OCI-LY7 (cell line): ENCODE results near the gene NDUFAF2. TPM values are rescaled to one million over a fixed set of nuclear protein-coding genes. Genes with fewer than 3 reads are reported as not detected.

Experiments
- BruUV-seq: library from RNA; stranded (reverse); fragments of 400-500 nt; replicated peaks from 2 replicates; lab custom pipeline; 2021; lab: Mats Ljungman, UMichigan
- CTCF ChIA-PET: fragments of 300-600 bp; sonication (Branson Sonifier 250); formaldehyde crosslinking; loops from one replicate; lab custom pipeline; 2022; ENCODE audit warnings: antibody characterized with exemption; ENCODE audit not compliant: unreplicated experiment; lab: Charles Lee
- POLR2A ChIA-PET: fragments of 300-600 bp; sonication (Branson Sonifier 250); formaldehyde crosslinking; loops from one replicate; lab custom pipeline; 2022; ENCODE audit warnings: antibody characterized with exemption; lab: Charles Lee
- DNase-seq: peaks from one replicate; pipeline ENCODE4 v3.0.0-alpha.2; 2015; ENCODE audit warnings: low spot score
- H2AFZ ChIP-seq: fragments of 200-600 bp; sonication (generic), shearing (Covaris generic); 2 replicates; pipeline ENCODE4 v1.6.1; 2014; ENCODE audit warnings: mild to moderate bottlenecking, antibody characterized with exemption, low read length, moderate library complexity
- H3K27ac ChIP-seq: fragments of 200-600 bp; sonication (generic); 2 replicates; pipeline ENCODE4 v1.5.1; 2014; ENCODE audit warnings: mixed run types, low read depth, mild to moderate bottlenecking, moderate library complexity, low read length, inconsistent platforms; ENCODE audit not compliant: poor library complexity, severe bottlenecking
- H3K36me3 ChIP-seq: fragments of 200-600 bp; sonication (generic); 2 replicates; pipeline ENCODE4 v1.6.1; 2014; ENCODE audit warnings: mild to moderate bottlenecking, antibody characterized with exemption, low read length, moderate library complexity, mixed read lengths; ENCODE audit not compliant: insufficient read depth
- H3K4me1 ChIP-seq: fragments of 200-600 bp; sonication (generic); 2 replicates; pipeline ENCODE4 v1.5.1; 2014; ENCODE audit warnings: mild to moderate bottlenecking, low read length; ENCODE audit not compliant: insufficient read depth, poor library complexity, severe bottlenecking
- H3K4me2 ChIP-seq: fragments of 200-600 bp; sonication (generic); 2 replicates; pipeline ENCODE4 v1.6.1; 2014; ENCODE audit warnings: mild to moderate bottlenecking, low read length
- H3K4me3 ChIP-seq: fragments of 200-600 bp; sonication (generic); 2 replicates; pipeline ENCODE4 v1.5.1; 2014; ENCODE audit warnings: mild to moderate bottlenecking, low read depth, low read length; ENCODE audit not compliant: poor library complexity, severe bottlenecking
- H3K79me2 ChIP-seq: fragments of 200-600 bp; sonication (generic); 2 replicates; pipeline ENCODE4 v1.6.1; 2016; ENCODE audit warnings: low read depth, mild to moderate bottlenecking, low read length, moderate library complexity, mixed read lengths; ENCODE audit not compliant: insufficient read depth
- H3K9me2 ChIP-seq: fragments of 200-600 bp; sonication (generic); 2 replicates; pipeline ENCODE4 v1.6.1; 2016; ENCODE audit warnings: mild to moderate bottlenecking, low read length, mixed read lengths; ENCODE audit not compliant: insufficient read depth
- H3K9me3 ChIP-seq: fragments of 200-600 bp; sonication (generic); 2 replicates; pipeline ENCODE4 v1.6.1; 2014; ENCODE audit warnings: mild to moderate bottlenecking, mixed run types, low read length, mixed read lengths
- H4K20me1 ChIP-seq: fragments of 200-600 bp; sonication (generic); 2 replicates; pipeline ENCODE4 v1.6.1; 2014; ENCODE audit warnings: mild to moderate bottlenecking, antibody characterized with exemption, low read length, moderate library complexity, mixed read lengths; ENCODE audit not compliant: insufficient read depth
- CTCF ChIP-seq: fragments of 200-600 bp; sonication (generic); conservative IDR thresholded peaks from 2 replicates; pipeline ENCODE4 v1.5.1; 2014; ENCODE audit warnings: mild to moderate bottlenecking, antibody characterized with exemption, low read length, moderate library complexity, mixed read lengths
- EZH2phosphoT487 ChIP-seq: fragments of 200-600 bp; sonication (generic); IDR thresholded peaks from 2 replicates; pipeline ENCODE4 v1.6.1; 2018; ENCODE audit warnings: low read depth, borderline replicate concordance, mild to moderate bottlenecking, mixed run types, antibody characterized with exemption, low read length, moderate library complexity, mixed read lengths
- intact Hi-C: fragments of 100-400 bp; cut with micrococcal nuclease; formaldehyde crosslinking; loops from one replicate; pipeline ENCODE4 v1.10.0; 2022; ENCODE audit not compliant: unreplicated experiment
- total RNA-seq, 2 experiments: library from RNA; depleted of rRNA in 1 of 2; stranded (reverse); fragments of >200 nt in 1 of 2; shearing (Covaris generic) in 1 of 2; gene quantifications; 2 replicates each; pipeline ENCODE4 v1.2.3, GENCODE V29; 2014 to 2022

The NDUFAF2 gene
- total RNA-seq, 2 experiments from 2014 or later, result 20.8 to 36.8 TPM

- DNase-seq, result no peak
- no peaks in the 10 kb centered on the region for H3K9me2 ChIP-seq
- ChIA-PET CTCF (no interaction called here), POLR2A (interaction anchor here (0.5 kb wide), 1 partner anchor 844 kb away, joined by 3 read pairs; no protein-coding TSS in a partner anchor)
- peaks cover 5% of the 10 kb centered on the region for H3K9me3 ChIP-seq
- H2AFZ ChIP-seq, result no peak overlapping the region
- no peaks in the 10 kb centered on the region for H3K79me2 ChIP-seq
- no TSS peak for BruUV-seq
- intact Hi-C loops, result no loop called here
- H3K4me2 ChIP-seq, result no peak overlapping the region
- no peaks in the 10 kb centered on the region for H4K20me1 ChIP-seq
- TF ChIP-seq CTCF, result no peak
- no peak for TF ChIP-seq EZH2phosphoT487
- H3K36me3 ChIP-seq, result no peaks in the 10 kb centered on the region
- H3K4me3 ChIP-seq, result no peak overlapping the region
- H3K27ac ChIP-seq, result no peak overlapping the region
- H3K4me1 ChIP-seq, result no peaks in the 10 kb centered on the region
Measured at GRCh38 chr5:61044545-61044944, 99.5 kb downstream of the NDUFAF2 start.

GRCh38 chr5:61047346-61047745 lies 102.3 kb downstream of the NDUFAF2 start:
- Histone ChIP-seq H3K4me3 (no peak overlapping the region), H3K9me2 (no peaks in the 10 kb centered on the region), H3K79me2 (no peaks in the 10 kb centered on the region), H4K20me1 (0 out of 2 replicates have a peak, but pooled peaks cover 8% of the 10 kb centered on the region), H3K9me3 (peaks cover 5% of the 10 kb centered on the region), H3K4me2 (no peak overlapping the region), H3K4me1 (no peaks in the 10 kb centered on the region), H3K27ac (no peak overlapping the region), H3K36me3 (no peaks in the 10 kb centered on the region), H2AFZ (no peak overlapping the region)
- no peak for DNase-seq
- TF ChIP-seq EZH2phosphoT487 (no peak), CTCF (no peak)
- intact Hi-C loops, result no loop called here
- ChIA-PET POLR2A (interaction anchor here (0.6 kb wide), 1 partner anchor 76 kb away, joined by 4 read pairs; no protein-coding TSS in a partner anchor), CTCF (no interaction called here)
- no TSS peak for BruUV-seq

- H4K20me1 ChIP-seq, result 0 out of 2 replicates have a peak, but pooled peaks cover 8% of the 10 kb centered on the region
- no TSS peak for BruUV-seq
- H2AFZ ChIP-seq, result no peak overlapping the region
- TF ChIP-seq EZH2phosphoT487, result no peak
- no peak for TF ChIP-seq CTCF
- H3K79me2 ChIP-seq, result no peaks in the 10 kb centered on the region
- no peak overlapping the region for H3K27ac ChIP-seq
- H3K36me3 ChIP-seq, result no peaks in the 10 kb centered on the region
- H3K9me3 ChIP-seq, result peaks cover 5% of the 10 kb centered on the region
- no peaks in the 10 kb centered on the region for H3K4me1 ChIP-seq
- H3K4me2 ChIP-seq, result no peak overlapping the region
- no peak overlapping the region for H3K4me3 ChIP-seq
- ChIA-PET POLR2A (no interaction called here), CTCF (no interaction called here)
- H3K9me2 ChIP-seq, result no peaks in the 10 kb centered on the region
- DNase-seq, result no peak
- intact Hi-C loops, result no loop called here
Measured at GRCh38 chr5:61048534-61048933, 103.5 kb downstream of the NDUFAF2 start.
